ENCODE data around the gene NDST1. TPM values are rescaled to one million over a fixed set of nuclear protein-coding genes. Genes with fewer than 3 reads are reported as not detected.

Gene NDST1
- total and polyA plus RNA-seq, 10 of the 15 experiments (the other 5 are each of a cell fraction or from before 2014, with no cell fraction given) = 0.20 to 53.5 (median 12.9) TPM

GRCh38 chr5:150525781-150526180 is 17.9 kb downstream of the NDST1 start:
- TF ChIP-seq CHD2 (IDR thresholded peaks at IDR 0.05; ENCODE audit: borderline replicate concordance, low read depth, low read length) (no peak), CREM (IDR thresholded peaks at IDR 0.05; ENCODE audit: low read depth) (no peak), SUZ12 (IDR thresholded peaks at IDR 0.05; ENCODE audit: unreplicated experiment) (no peak), ELK1 (IDR thresholded peaks at IDR 0.05; ENCODE audit: low read depth, low read length) (no peak), MEF2A (IDR thresholded peaks at IDR 0.05; ENCODE audit: insufficient read depth, low read depth, low read length) (no peak), EED (IDR thresholded peaks at IDR 0.05; ENCODE audit: low read depth) (no peak), POLR2AphosphoS2 (IDR thresholded peaks at IDR 0.05; ENCODE audit: low read depth, low read length) (no peak), NR2C1 (IDR thresholded peaks at IDR 0.05) (no peak), ZNF687 (IDR thresholded peaks at IDR 0.05) (no peak), HSF1 (IDR thresholded peaks at IDR 0.05; ENCODE audit: low read depth, low read length) (no peak)
- no TSS peak for BruUV-seq (replicated peaks)
- Histone ChIP-seq H3K4me2 (ENCODE audit: control insufficient read depth, insufficient read depth) (no peak overlapping the region), H3K9ac (ENCODE audit: control insufficient read depth, insufficient read depth, low read length) (no peak overlapping the region), H3K4me1 (ENCODE audit: control insufficient read depth, insufficient read depth, low read length) (no peaks in the 10 kb centered on the region), H3K27me3 (replicated peaks in 1 of 2; ENCODE audit: control insufficient read depth in 2 of 2, insufficient read depth in 2 of 2, low read length in 1 of 2) (no peaks in the 10 kb centered on the region), H3K9me3 (replicated peaks; ENCODE audit: control insufficient read depth, insufficient read depth, low read length) (no peaks in the 10 kb centered on the region), H3K4me3 (no peak overlapping the region), H3K27ac (ENCODE audit: control insufficient read depth, insufficient read depth) (no peak overlapping the region), H3K36me3 (ENCODE audit: control insufficient read depth in 2 of 2, insufficient read depth in 2 of 2, low read length in 1 of 2) (peaks cover 11 to 29% of the 10 kb centered on the region in 2 experiments; a peak in 3 of 4 replicates), H3K79me2 (ENCODE audit: control insufficient read depth, insufficient read depth, low read length) (no peaks in the 10 kb centered on the region), H4K20me1 (ENCODE audit: control insufficient read depth, insufficient read depth) (no peaks in the 10 kb centered on the region), H2AFZ (ENCODE audit: control insufficient read depth, low read depth, low read length) (no peak overlapping the region)
- DNase-seq (ENCODE audit: low read depth, low spot score) (no peak), FAIRE-seq (no peak), ATAC-seq (no peak)
- POLR2A ChIA-PET = no interaction called here
- RAD21 ChIA-PET (ENCODE audit: unreplicated experiment) = interaction anchor here (0.9 to 1.8 kb wide), 2 partner anchors 66 to 69 kb away, joined by 3 to 6 read pairs; no protein-coding TSS in a partner anchor
- SMC1A ChIA-PET (ENCODE audit: uncharacterized antibody, unreplicated experiment) = interaction anchor here (2.8 kb wide), 1 partner anchor 36 kb away, joined by 13 read pairs; no protein-coding TSS in a partner anchor
- intact Hi-C loops (cut with micrococcal nuclease; ENCODE audit: unreplicated experiment) = no loop called here
- CTCF ChIA-PET = interaction anchor here (0.8 to 5.8 kb wide), 2 partner anchors 9 to 66 kb away, joined by 3 to 83 read pairs; no protein-coding TSS in a partner anchor
- in situ Hi-C loops (cut with MboI) = no loop called here

Measured in GM12878 (cell line).